RWPE1 (cell line): ENCODE data around the gene SLFN12L.

Source experiments
- CTCF ChIA-PET: fragments of 350-600 bp; sonication (Branson Sonifier 250); formaldehyde crosslinking; extraction: SDS; loops from one replicate; lab custom pipeline; 2021; lab: Yijun Ruan, JAX
- POLR2A ChIA-PET: fragments of 400-600 bp; formaldehyde crosslinking; extraction: SDS; loops from one replicate; lab custom pipeline; 2020; ENCODE audit warnings: antibody characterized with exemption; ENCODE audit not compliant: low non-redundant PET; lab: Yijun Ruan, JAX
- DNase-seq: peaks from one replicate; pipeline ENCODE4 v3.0.0; 2012; ENCODE audit warnings: low spot score
- H3K27ac ChIP-seq: fragments of 450-650 bp; 2 replicates; pipeline ENCODE4 v1.5.1; 2017
- CTCF ChIP-seq: fragments of 450-650 bp; conservative IDR thresholded peaks from 2 replicates; pipeline ENCODE4 v1.5.1; 2017; ENCODE audit warnings: low read depth, mild to moderate bottlenecking

The SLFN12L gene

GRCh38 chr17:35546487-35546886, 9.0 kb upstream of the SLFN12L start:
- H3K27ac ChIP-seq, result no peak overlapping the region
- CTCF ChIA-PET, result no interaction called here
- POLR2A ChIA-PET, result no interaction called here
- DNase-seq, result no peak
- TF ChIP-seq CTCF, result no peak

- CTCF ChIA-PET, result no interaction called here
- POLR2A ChIA-PET, result no interaction called here
Measured at GRCh38 chr17:35545150-35545549, 7.7 kb upstream of the SLFN12L start.

GRCh38 chr17:35543856-35544255, 6.4 kb upstream of the SLFN12L start:
- TF ChIP-seq CTCF, result no peak
- no peak for DNase-seq
- CTCF ChIA-PET, result no interaction called here
- POLR2A ChIA-PET, result interaction anchor here (0.5 kb wide), 1 partner anchor 250 kb away, joined by 4 read pairs; no protein-coding TSS in a partner anchor
- H3K27ac ChIP-seq, result no peak overlapping the region

More at GRCh38 chr17:35545150-35545549, 7.7 kb upstream of the SLFN12L start:
- H3K27ac ChIP-seq, result no peak overlapping the region
- TF ChIP-seq CTCF, result no peak
- DNase-seq, result no peak

- ChIA-PET CTCF (interaction anchor here (0.6 kb wide), 1 partner anchor 107 kb away, joined by 3 read pairs; no protein-coding TSS in a partner anchor), POLR2A (no interaction called here)
- DNase-seq, result no peak
- no peak for TF ChIP-seq CTCF
- H3K27ac ChIP-seq, result no peak overlapping the region
Measured at GRCh38 chr17:35542990-35543389, 5.5 kb upstream of the SLFN12L start.

GRCh38 chr17:35541434-35541833, 4.0 kb upstream of the SLFN12L start:
- H3K27ac ChIP-seq, result no peak overlapping the region
- POLR2A ChIA-PET, result no interaction called here
- CTCF ChIA-PET, result interaction anchor here (0.6 kb wide), 1 partner anchor 108 kb away, joined by 3 read pairs; no protein-coding TSS in a partner anchor
- no peak for TF ChIP-seq CTCF
- DNase-seq, result no peak

- no peak overlapping the region for H3K27ac ChIP-seq
- ChIA-PET CTCF (interaction anchor here (0.6 kb wide), 1 partner anchor 109 kb away, joined by 3 read pairs; no protein-coding TSS in a partner anchor), POLR2A (no interaction called here)
- peak; percentile 54 for DNase-seq
- no peak for TF ChIP-seq CTCF
Measured at GRCh38 chr17:35540589-35541404, 3.3 kb upstream of the SLFN12L start.
